GM19467 (cell line): ENCODE data around the gene LRMDA.

Source experiments
- ATAC-seq: cut with Tn5 transposase; IDR thresholded peaks from one replicate; pipeline ENCODE4 v1.9.1; 2021; ENCODE audit warnings: mild to moderate bottlenecking, moderate library complexity; ENCODE audit not compliant: unreplicated experiment

Gene LRMDA

DNA sequence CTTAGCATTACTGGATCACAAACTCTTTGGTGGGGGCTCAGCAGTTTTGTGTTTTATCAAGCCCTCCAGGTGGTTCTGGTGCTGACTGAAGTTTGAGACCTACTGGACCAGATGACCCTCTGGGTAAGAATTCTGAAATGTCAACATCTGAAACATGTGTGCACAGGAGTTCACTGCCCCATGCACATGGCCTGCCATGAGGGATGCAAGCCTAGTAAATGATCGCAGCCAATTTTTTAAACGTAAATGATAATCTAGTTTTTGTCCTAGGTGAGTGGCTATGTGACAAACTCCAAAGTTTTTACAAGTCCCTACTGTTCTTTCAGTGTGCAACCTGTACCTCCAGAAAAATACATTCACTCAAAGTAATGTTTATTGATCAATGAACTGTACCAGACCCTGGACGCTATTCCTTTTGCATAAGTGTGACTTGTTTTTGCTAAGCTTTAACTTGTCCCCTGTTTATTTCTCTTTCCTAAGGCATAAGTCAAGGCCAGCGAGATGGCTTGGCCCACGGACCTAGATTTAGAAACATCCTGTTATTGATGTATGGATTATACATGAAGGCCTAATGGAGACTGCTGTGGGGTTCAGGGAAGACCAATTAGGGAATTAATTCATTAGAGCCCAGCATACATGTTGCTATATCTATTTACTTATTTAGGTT, 531.1 kb downstream of the LRMDA start:
- ATAC-seq, result no peak

DNA sequence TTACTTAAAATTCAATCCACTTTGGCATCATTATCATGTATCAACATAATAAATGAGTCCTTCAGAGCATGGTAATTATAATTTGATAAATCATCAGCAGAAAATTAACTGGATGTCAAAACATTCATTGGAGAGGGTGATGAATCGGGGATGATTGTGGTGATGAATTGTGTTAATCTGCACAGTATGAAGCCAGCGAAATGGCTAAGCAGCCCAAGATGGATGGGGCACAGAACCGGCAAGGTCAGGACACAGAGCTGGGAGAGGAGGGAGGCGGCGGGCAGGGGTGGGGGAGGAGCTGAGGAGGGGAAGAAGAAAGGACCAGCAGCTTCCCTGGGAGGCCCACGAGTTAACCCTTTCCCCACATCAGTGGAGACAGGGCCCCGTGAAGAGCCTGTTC, 536.1 kb downstream of the LRMDA start:
- no peak for ATAC-seq

DNA sequence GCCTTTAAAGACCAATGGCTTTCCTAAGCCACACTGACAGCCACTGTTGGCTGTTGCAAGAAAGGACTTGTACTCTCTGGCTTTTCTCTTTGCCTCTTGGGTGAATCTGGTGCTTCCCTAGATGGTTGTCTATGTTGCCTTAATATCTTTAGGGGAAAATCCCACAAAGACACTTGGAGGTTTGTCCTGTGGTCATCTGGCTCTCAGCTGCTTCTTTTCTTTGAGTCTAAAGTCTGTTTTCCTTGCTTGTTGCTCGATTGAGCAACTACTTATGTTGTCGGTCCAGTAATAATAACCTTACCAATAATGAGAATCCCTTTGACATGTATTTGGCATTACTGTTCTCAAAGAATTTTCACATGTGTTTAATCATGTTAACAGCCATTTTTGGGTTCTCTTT, 537.6 kb downstream of the LRMDA start:
- no peak for ATAC-seq

DNA sequence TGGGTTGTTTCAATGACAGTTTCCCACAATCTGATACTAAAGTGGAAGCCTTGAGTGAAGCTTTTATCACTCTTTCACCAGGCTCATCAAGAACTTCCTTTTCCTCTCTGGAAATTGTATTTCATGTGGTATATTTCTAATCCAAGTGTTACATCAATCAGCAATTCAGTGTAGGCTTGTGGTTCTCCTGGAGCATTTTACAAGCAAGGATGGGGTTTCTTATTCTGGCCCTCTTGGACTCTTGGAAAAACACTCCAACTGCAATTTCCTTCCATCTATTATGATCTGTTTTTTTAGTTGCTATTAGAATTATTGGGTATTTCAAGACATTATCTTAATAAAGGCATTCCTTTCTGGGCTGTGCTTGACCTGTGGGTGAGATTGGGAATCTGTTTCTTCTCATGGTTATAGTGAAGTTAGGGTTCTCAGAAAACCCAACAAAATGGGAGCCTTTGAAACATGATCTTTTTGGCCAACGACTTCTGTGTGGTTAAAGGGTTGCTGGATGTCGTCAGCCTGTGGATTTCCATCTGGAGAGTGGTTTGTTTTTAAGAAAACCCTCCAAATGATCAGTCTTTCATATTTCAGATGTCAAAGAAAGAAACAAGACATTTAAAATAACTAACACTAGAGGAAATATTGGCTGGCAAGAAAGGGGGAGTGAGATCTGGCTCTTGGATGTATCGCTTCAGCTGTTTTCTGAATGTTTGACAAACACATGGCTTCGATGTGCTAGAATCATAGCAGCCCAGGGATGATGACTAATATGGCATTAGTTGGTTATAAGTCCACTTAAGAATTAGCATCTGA, 540.2 kb downstream of the LRMDA start:
- no peak for ATAC-seq

DNA sequence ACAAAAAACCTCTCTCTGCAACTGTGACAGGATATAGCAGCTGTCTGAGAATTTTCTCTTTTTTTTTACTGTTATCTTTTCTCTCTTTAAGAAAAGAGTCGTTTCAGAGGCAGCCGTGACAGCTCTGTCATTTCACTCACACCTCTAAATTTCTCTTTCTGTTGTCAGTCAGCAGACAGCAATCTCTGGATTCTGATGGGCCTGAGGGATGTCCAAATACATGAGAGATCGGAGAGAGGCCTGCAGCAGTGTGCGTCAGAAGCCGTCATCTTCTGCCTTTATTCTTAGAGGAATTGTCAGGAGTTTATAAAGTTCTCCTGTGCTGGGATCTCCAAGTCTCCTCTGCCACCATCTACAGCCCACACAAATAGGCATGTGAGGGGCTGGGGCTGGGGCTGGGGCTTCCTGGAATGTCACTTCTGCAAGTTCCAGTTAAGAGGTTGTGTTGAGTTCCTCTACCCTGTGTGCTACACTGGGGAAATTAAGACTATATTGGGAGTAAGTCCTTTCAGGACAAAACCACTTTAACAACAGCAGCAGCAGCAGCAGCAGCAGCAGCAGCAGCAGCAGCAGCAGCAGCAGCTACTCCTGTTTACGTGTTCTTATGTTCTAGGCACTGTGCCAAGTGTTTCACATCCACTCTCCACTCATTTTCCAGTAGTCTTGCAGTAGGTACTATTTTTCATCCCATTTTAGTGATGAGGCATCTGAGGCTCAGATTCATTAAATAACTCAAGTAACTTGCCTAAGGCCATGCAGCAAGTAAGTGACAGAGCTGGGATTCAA, 541.3 kb downstream of the LRMDA start:
- ATAC-seq, result no peak

DNA sequence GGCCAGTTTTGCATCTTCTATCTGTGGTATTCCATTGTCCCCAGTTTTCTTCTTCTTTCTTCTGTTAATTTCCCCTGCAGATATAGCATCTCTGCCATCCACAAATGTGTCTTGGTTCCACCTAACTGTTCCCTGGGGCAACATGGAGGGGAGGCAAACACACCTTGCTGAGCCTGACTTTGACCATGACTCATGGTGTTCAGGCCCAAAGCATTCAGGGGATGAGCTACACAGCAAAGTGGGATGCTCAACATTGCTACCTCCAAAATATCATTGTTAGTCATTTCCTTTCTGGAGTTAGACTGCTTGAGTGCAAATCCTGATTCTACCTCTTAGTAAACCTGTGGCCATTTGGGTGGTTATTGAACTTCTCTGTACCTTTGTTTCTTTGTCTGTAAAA, 542.7 kb downstream of the LRMDA start:
- ATAC-seq, result no peak

DNA sequence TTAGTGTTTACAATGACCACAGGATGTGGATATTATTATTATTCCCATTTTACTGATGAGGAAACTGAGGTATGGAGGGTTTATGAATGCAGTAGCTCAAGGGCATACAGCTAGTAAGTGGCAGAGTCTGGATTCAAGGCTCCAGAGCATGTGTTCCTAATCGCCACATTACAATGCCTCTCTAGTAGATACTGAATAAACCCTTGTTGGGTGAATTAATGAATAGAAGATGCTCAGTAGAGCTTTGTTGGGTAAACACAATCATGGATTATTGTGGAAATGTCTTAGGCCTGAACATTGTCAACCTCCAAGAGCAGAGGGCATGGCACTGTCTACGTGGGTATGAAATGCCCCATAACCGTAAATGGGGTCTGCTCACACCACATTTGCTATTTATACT, 545.3 kb downstream of the LRMDA start:
- no peak for ATAC-seq

DNA sequence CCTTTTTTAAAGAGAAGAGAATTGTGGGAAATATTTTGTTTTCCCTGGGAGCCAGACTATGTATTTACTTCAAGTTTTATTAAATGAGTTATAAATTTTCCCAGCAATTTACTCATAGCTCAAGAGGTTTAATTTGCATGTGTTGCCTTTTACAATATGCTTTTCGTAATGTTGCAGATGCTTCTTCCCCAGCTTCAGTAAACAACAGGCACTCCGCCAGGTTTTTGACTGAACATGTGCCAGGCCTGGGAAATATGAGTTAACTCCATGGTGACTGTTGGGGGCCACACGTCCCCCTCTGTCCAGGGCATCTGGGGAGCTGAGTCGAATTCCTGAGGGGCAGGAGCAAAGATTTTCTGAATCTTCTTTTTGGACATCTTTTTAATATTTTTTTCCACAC, 545.7 kb downstream of the LRMDA start:
- no peak for ATAC-seq

DNA sequence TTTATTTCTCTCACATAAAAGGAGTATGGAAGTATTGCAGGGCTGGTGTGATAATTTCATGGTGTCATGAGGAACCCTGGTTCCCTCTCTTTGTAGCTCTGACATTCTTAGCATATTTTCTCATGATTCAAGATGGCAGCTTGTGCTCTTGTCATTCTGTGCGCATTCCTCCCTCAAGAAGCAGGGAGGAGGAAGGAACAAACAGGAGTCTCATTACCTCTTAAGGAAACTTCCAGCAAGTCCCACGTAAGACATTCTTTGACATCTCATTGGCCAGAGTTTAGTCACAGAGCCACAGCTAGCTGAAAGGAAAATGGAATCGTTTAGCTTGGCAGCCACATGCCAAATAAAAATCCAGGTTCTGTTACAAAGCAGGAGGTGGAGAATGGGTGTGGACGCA, 546.8 kb downstream of the LRMDA start:
- ATAC-seq, result no peak

DNA sequence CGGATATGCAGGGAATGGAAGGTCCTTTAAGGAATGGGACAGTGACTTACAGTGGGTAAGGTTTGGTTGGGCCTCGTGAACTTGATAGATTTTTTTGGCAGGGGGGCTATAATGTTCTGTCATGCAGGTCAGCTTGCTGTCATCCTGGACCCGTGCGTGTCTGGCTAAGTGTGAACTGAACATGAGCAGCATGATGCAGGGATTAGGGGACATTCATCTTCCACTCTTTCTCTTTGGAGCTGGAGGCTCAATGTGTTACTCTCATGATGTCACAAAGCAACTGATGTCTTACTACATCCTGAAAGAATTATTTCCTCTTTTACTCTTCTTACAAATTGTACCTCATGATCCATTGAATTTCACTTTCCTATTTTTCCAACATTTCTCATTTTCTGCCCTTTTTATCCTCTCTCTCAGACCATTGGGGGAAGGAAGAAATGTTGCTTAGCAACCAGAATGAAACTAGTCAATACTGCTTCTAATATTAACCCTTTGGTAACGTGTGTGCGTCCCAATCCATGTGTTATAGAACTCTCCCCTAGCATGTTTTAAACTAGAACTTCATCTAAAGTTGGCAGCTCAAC, 549.1 kb downstream of the LRMDA start:
- ATAC-seq, result no peak

DNA sequence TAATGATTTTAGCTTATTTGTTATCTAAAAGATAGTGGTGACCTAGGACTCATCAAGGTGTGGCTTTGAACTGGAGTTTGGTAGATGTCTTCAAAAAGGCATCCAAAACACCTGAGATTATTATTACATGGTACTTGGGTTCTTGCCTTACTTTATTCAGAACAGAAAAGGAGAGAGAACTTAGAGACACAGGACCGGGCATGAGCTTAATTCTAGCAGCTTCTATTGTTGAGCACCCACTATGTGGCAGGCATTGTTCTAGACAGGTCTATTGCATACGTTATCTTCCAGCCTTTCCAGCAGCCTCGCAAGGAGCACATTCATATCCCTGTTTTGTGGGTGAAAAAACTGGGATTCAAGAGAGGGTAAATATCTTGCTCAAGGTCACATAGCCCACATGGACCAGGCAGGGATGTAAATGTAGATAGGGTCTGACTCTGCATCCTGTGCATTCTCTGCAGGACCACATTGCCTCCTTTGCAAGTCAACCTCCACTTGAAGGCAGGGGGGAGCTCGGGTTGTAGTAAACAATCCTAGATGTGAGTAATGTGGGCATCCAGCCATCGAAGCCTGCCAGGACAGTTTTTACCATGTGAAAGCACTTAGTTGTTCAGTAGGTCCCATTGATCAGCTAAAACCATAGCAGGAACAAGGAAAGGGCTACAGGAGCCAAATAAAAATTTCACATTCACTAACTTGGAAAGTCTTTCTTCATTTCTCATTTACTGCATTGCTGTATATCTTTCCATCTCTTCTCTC, 551.4 kb downstream of the LRMDA start:
- no peak for ATAC-seq

DNA sequence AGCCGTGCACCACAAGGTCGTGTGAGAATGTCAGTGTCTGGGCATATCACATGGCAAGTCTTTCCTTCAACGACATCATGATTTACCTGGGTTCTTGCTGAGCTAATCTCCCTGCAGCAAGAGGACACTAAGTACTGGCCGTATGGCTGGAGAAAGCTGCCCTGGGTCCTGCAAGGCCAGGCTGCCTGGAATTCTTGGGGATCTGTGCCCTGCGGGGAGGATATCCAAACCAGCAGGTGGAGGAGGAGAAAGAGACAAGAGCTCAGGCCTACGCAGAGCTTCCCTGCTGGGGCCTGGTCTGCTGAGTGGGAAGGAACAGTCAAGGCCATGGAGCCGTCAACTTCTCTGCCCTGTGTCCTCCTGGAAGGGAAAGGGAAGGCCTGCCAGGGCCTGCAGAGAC, 552.6 kb downstream of the LRMDA start:
- ATAC-seq, result no peak

DNA sequence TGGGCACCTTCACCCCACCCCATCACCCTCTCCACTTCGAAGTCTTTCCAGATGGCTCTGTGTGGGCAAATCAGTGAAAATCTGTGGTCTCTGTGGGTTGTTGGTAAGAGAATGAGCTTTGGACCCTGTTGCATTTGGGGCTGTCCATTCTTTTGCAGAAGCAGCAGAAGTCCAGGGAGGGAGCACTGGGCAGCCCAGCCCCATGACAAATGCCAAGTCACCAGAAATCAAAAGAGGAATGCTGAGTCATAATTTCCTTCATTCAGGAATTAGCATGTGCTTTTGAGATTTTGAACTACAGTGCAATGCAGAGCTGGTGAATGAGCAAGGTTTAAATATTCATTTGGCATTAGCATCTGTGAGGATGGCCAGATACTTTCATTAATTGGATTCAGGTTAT, 556.2 kb downstream of the LRMDA start:
- ATAC-seq, result no peak

DNA sequence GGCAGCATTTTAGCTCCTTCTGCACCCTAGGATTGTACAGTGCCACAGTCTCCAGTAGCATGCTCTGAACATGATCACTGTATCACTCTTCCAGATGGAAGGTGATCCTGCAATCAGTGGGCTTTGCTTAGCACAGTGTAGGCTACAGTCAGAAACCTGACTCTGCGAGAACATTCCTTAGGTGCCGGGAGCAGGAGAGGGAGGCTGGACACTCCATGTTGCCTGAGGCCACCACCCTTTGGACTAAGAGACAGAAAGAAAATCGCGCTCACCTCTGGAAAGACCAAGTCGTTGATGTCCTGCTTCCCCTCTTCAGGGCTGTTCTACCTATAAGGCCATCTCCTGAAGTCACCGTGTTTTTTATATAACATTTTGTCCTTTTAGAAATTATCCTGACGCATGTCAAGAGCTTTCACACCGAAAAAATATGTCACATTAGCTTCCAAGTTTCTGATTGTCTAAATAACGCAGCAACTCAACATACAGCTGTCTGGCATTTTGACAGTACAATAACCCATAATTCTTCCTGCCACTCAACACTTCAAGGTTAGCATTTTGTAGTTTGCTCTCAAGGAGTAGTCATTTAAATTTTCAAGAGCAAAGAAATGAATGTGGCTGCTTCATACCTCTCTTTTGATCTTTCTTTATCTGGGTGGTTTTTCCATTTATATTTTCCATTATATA, 563.1 kb downstream of the LRMDA start:
- ATAC-seq, result no peak

DNA sequence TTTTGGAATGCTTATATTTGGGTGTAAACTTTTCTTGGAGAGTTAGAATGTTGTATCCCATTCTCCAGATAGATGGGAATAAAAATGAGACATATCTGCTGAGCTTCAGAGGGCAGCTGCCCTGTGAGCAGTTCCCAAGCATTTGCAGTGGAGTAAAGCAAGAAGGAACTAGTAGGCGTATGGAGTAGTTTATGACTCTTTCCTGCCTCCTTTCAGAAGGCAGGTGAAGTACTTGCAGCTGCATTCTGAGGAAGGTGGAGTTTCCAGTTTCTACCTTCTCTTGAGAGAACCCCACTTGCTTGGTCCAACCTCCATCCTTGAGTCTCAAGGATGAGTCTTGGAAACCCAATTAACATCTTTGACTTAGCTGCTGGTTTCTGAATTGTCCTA, 563.6 kb downstream of the LRMDA start:
- ATAC-seq, result no peak

DNA sequence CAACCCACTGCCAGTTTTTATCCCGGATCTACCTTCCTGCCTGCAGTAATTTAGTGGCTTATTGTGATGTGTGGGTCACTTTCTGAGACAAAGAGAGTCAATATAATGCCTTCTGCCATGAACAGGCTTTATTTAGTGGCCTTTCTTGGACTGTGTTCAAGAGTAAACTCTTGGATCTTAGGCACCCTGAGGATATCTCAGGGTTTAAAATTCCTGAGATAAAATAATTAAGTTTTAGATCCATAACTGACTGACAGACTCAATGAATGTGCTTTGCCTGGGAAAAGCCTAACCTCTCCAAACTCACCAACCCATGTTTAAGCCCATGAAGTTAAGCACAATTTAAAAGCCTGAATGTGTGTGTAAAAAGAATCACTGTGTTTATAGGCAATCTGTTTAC, 564.3 kb downstream of the LRMDA start:
- no peak for ATAC-seq

DNA sequence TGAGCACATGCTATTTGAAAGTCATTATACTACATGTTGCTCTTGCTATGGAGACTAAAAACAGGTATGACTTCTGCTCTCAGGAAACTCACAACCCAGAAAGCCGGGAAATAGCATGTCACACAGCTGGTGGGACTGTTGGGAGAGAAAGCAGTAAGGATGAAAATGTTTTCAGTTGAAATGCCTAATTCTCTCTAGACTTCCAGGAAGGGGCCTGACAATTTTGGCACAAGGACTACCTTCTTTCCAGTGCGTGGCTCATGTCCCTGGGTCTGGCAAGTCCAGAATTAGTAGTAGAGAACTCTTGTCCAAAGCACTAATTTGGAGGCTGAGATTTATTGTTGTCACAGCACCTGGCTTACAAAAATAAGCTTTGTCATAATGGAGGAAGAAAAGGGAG, 567.6 kb downstream of the LRMDA start:
- no peak for ATAC-seq

DNA sequence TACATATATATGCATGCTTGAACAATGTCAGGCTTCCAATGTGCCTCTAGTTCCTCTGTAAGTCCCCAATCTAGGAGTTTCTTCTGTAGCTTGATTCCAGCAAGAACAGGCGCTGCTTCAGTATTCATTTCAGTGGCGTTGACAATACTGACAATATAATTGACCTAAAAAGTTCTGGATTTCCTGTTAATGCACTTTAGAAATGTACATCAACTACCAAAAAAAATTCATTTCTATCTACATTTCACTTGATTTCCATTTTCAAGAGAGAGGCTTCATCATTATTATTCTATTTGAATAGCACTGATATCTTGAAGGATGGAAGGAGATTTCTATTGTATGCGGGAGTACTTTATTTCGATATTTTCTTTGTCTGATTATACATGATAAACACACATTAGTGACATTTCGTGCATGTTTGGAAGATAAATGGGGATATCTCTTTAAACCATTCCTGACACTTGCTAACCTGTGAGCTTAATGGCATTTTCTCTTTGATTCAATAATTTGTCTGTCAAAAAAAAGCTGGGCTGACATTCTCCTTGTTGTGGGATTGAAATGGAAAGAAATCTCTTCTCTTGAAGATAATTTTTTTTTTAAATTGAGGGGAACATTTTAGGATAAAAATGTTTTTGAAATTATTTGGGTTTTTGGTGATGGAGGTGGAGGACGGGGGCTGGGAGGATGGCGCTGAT, 568.2 kb downstream of the LRMDA start:
- no peak for ATAC-seq

DNA sequence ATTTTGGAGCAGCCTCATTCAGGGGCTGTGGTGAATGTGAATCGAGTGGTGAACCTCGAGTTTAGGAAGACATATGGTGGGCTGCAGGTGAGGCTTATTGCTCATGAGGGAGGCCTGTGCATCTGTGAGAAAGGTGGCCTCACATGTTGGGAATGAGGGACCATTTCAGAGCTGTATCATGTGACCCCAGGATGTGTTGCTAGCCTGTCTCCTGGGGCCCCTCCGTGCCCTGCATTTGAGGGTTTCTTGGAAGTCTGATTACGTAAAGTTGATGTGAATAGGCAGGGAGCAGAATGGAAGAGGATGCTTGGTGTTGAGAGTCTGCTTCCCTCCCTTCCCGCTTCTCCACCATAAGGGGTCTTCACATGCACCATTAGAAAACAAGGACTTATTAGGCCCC, 569.1 kb downstream of the LRMDA start:
- ATAC-seq, result no peak

DNA sequence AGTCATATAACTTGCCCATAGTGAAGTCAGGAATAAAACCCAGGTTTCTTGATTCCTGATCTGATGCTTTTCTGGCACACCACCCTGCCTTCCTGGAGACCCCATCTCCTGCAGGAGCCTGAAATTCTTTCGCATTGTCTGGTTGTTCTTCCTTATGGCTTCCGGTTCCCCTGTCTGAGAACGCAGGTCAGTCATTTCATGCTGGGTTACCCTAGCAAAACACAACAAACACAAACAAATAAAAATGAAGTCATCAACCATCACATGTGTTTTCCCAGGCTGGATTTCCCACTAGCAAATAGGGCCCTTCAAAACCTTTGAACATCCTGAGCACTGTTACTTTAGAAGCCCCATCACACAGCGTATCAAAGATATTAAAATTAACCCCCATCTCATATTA, 569.6 kb downstream of the LRMDA start:
- no peak for ATAC-seq
